WI38 (cell line): ENCODE measurements around the gene KRTAP10-2.
"Not testable (repeated sequence)": the region's sequence is repeated elsewhere in the genome, so short reads cannot be mapped to it uniquely, and the experiment has no call there.

Experiments
- H3K4me3 ChIP-seq: 2 replicates; pipeline ENCODE4 v1.5.1; 2011; ENCODE audit warnings: low read depth, mild to moderate bottlenecking, control low read depth, low read length
- TF ChIP-seq, protein P1 (sequence below): IDR thresholded peaks from 2 replicates; pipeline ENCODE4 v1.5.1; 2012; ENCODE audit warnings: low read depth, mild to moderate bottlenecking, control low read depth, low read length

Gene KRTAP10-2, protein sequence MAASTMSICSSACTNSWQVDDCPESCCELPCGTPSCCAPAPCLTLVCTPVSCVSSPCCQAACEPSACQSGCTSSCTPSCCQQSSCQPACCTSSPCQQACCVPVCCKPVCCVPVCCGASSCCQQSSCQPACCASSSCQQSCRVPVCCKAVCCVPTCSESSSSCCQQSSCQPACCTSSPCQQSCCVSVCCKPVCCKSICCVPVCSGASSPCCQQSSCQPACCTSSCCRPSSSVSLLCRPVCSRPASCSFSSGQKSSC

DNA sequence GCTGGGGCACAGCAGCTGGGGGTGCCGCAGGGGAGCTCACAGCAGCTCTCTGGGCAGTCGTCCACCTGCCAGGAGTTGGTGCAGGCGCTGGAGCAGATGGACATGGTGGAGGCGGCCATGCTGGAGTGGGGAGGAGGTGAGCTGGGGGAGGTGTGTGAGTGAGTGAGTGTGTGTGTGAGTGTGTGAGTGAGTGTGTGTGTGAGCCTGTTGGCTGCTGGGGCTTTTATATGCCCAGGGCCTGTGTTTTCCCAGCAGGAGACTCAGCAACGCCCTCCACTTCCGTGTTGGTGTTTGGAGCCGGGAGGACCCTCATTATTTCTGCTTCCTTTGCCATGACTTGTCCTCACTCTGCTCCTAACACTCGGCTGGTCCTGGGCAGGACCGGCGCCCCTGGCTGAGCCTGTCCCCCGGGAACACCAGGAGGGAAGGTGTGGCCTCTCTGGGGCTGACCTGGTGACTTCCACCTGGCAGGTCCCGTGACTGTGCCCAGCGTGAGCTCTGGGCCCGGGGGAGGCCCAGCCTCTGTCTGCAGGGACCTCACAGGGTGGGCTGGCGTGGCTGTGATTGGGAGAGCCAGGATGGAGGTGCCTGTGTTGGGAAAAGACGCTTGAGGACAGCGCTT lies at the start of gene KRTAP10-2:
Gene KRTAP10-2 (minus strand): TSS at position 166 of the 622 bp plus-strand sequence. CDS start 47 bp downstream, at position 119.
- no peak within 1 kb of the TSS for H3K4me3 ChIP-seq
- TF ChIP-seq, protein P1, sequence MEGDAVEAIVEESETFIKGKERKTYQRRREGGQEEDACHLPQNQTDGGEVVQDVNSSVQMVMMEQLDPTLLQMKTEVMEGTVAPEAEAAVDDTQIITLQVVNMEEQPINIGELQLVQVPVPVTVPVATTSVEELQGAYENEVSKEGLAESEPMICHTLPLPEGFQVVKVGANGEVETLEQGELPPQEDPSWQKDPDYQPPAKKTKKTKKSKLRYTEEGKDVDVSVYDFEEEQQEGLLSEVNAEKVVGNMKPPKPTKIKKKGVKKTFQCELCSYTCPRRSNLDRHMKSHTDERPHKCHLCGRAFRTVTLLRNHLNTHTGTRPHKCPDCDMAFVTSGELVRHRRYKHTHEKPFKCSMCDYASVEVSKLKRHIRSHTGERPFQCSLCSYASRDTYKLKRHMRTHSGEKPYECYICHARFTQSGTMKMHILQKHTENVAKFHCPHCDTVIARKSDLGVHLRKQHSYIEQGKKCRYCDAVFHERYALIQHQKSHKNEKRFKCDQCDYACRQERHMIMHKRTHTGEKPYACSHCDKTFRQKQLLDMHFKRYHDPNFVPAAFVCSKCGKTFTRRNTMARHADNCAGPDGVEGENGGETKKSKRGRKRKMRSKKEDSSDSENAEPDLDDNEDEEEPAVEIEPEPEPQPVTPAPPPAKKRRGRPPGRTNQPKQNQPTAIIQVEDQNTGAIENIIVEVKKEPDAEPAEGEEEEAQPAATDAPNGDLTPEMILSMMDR: no peak

DNA sequence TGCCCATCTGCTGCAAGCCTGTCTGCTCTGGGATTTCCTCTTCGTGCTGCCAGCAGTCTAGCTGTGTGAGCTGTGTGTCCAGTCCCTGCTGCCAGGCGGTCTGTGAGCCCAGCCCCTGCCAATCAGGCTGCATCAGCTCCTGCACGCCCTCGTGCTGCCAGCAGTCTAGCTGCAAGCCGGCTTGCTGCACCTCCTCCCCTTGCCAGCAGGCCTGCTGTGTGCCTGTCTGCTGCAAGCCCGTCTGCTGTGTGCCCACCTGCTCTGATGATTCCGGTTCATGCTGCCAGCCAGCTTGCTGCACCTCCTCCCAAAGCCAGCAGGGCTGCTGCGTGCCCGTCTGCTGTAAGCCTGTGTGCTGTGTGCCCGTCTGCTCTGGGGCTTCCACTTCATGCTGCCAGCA lies 49.8 kb upstream of the KRTAP10-2 start:
- not testable (repeated sequence) for H3K4me3 ChIP-seq

GRCh38 chr21:44600118-44600978 lies 49.0 kb upstream of the KRTAP10-2 start, which contains the start of gene KRTAP10-7:
Gene KRTAP10-7 (plus strand): TSS chr21:44600597. CDS start chr21:44600622, 25 bp downstream.
- H3K4me3 ChIP-seq: not testable (repeated sequence)

- TF ChIP-seq, protein P1: no peak
- H3K4me3 ChIP-seq: no peak overlapping the region
Measured at GRCh38 chr21:44599264-44600029, 48.1 kb upstream of the KRTAP10-2 start.

GRCh38 chr21:44598061-44598460 lies 46.8 kb upstream of the KRTAP10-2 start:
- H3K4me3 ChIP-seq: no peak overlapping the region
- TF ChIP-seq, protein P1: no peak

DNA sequence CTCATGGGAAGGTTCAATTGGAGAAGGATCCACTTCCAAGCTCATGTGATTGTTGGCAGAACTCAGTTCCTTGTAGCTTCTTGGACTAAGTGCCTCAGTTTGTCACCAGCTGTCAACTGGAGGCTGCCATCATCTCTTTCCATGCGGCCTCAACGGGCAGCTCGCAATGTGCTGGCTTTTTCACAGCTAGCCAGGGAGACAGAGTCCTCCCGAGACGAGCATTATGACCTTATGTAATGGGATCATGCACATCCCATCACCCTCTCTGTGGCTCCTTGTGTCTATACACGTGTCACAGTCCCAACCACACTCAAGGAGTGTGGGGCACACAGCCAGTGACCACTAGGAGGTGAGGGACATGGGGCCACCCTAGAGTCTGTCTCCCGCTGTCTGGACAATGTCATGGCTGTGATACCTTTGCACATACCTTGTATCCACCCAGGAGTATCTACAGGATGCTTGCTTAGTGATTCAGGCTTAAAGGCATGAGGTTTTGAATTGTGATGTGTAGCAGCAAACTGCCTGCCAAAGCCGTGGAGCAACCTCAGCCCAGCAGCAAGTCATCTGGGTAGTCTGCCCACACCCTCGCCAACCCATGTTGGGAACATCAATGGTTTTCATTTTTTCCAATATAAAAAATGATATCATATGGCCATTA lies 44.9 kb upstream of the KRTAP10-2 start:
- TF ChIP-seq, protein P1: no peak

GRCh38 chr21:44595524-44595923 lies 44.2 kb upstream of the KRTAP10-2 start:
- TF ChIP-seq, protein P1: no peak
- no peak overlapping the region for H3K4me3 ChIP-seq

More for the DNA sequence above, 44.9 kb upstream of the KRTAP10-2 start:
- no peak overlapping the region for H3K4me3 ChIP-seq
